Measurements from ENCODE around the gene ARAP2. TPM values are rescaled to one million over a fixed set of nuclear protein-coding genes. Genes with fewer than 3 reads are reported as not detected.

Gene ARAP2
- total RNA-seq, 1 donor from 2014 or later, result 40.1 TPM

GRCh38 chr4:36227913-36228312, 16.4 kb downstream of the ARAP2 start:
- Mint-ChIP-seq H3K9me3 (peaks cover 7% of the 10 kb centered on the region), H3K27ac (no peak overlapping the region), H3K27me3 (ENCODE audit: insufficient read depth) (no peaks in the 10 kb centered on the region), H3K4me3 (no peak overlapping the region), H3K4me1 (ENCODE audit: low read depth) (peaks cover 53% of the 10 kb centered on the region), H3K36me3 (ENCODE audit: low read depth) (peaks cover 42% of the 10 kb centered on the region)
- intact Hi-C loops (cut with micrococcal nuclease), result loop anchor here (2.0 kb wide), 1 partner anchor 17 kb away; no protein-coding TSS in a partner anchor
- DNase-seq (ENCODE audit: low spot score), result no peak

- no peaks in the 10 kb centered on the region for H3K9me3 Mint-ChIP-seq
- H3K4me3 Mint-ChIP-seq, result no peak overlapping the region
- intact Hi-C loops (cut with micrococcal nuclease), result loop anchor here (2.0 kb wide), 1 partner anchor 16 kb away; no protein-coding TSS in a partner anchor
- DNase-seq (ENCODE audit: low spot score), result no peak
- H3K27ac Mint-ChIP-seq, result no peak overlapping the region
- H3K27me3 Mint-ChIP-seq (ENCODE audit: insufficient read depth), result no peaks in the 10 kb centered on the region
- peaks cover 34% of the 10 kb centered on the region for H3K36me3 Mint-ChIP-seq (ENCODE audit: low read depth)
- H3K4me1 Mint-ChIP-seq (ENCODE audit: low read depth), result peaks cover 49% of the 10 kb centered on the region
These were observed 17.7 kb downstream of the ARAP2 start for GRCh38 chr4:36226430-36227227.

- H3K4me1 Mint-ChIP-seq (ENCODE audit: low read depth), result peaks cover 49% of the 10 kb centered on the region
- DNase-seq (ENCODE audit: low spot score), result no peak
- no peaks in the 10 kb centered on the region for H3K9me3 Mint-ChIP-seq
- H3K36me3 Mint-ChIP-seq (ENCODE audit: low read depth), result peaks cover 30% of the 10 kb centered on the region
- no peak overlapping the region for H3K4me3 Mint-ChIP-seq
- no peak overlapping the region for H3K27ac Mint-ChIP-seq
- intact Hi-C loops (cut with micrococcal nuclease), result no loop called here
- H3K27me3 Mint-ChIP-seq (ENCODE audit: insufficient read depth), result no peaks in the 10 kb centered on the region
These were observed 19.1 kb downstream of the ARAP2 start for GRCh38 chr4:36224972-36225903.

GRCh38 chr4:36222702-36223101, 21.6 kb downstream of the ARAP2 start:
- no peaks in the 10 kb centered on the region for H3K9me3 Mint-ChIP-seq
- H3K4me1 Mint-ChIP-seq (ENCODE audit: low read depth), result peaks cover 59% of the 10 kb centered on the region
- H3K4me3 Mint-ChIP-seq, result no peak overlapping the region
- DNase-seq (ENCODE audit: low spot score), result no peak
- no peaks in the 10 kb centered on the region for H3K27me3 Mint-ChIP-seq (ENCODE audit: insufficient read depth)
- intact Hi-C loops (cut with micrococcal nuclease), result no loop called here
- H3K36me3 Mint-ChIP-seq (ENCODE audit: low read depth), result peaks cover 38% of the 10 kb centered on the region
- no peak overlapping the region for H3K27ac Mint-ChIP-seq

- Mint-ChIP-seq H3K36me3 (ENCODE audit: low read depth) (peaks cover 30% of the 10 kb centered on the region), H3K27me3 (ENCODE audit: insufficient read depth) (no peaks in the 10 kb centered on the region), H3K4me1 (ENCODE audit: low read depth) (peaks cover 50% of the 10 kb centered on the region), H3K9me3 (no peaks in the 10 kb centered on the region), H3K27ac (no peak overlapping the region), H3K4me3 (no peak overlapping the region)
- DNase-seq (ENCODE audit: low spot score), result no peak
- intact Hi-C loops (cut with micrococcal nuclease), result no loop called here
These were observed 23.5 kb downstream of the ARAP2 start for GRCh38 chr4:36220776-36221175.

- Mint-ChIP-seq H3K27me3 (ENCODE audit: insufficient read depth) (no peaks in the 10 kb centered on the region), H3K36me3 (ENCODE audit: low read depth) (peaks cover 33% of the 10 kb centered on the region), H3K4me3 (no peak overlapping the region), H3K4me1 (ENCODE audit: low read depth) (peaks cover 51% of the 10 kb centered on the region), H3K27ac (peak overlapping the region; percentile 47), H3K9me3 (no peaks in the 10 kb centered on the region)
- intact Hi-C loops (cut with micrococcal nuclease), result loop anchor here (2.0 kb wide), 1 partner anchor 23 kb away; no protein-coding TSS in a partner anchor
- no peak for DNase-seq (ENCODE audit: low spot score)
These were observed 26.2 kb downstream of the ARAP2 start for GRCh38 chr4:36218121-36218520.

GRCh38 chr4:36215627-36216026, 28.7 kb downstream of the ARAP2 start:
- Mint-ChIP-seq H3K4me3 (no peak overlapping the region), H3K4me1 (ENCODE audit: low read depth) (peaks cover 53% of the 10 kb centered on the region), H3K27me3 (ENCODE audit: insufficient read depth) (no peaks in the 10 kb centered on the region), H3K36me3 (ENCODE audit: low read depth) (peaks cover 47% of the 10 kb centered on the region), H3K9me3 (no peaks in the 10 kb centered on the region), H3K27ac (no peak overlapping the region)
- DNase-seq (ENCODE audit: low spot score), result no peak
- intact Hi-C loops (cut with micrococcal nuclease), result no loop called here

- Mint-ChIP-seq H3K27me3 (ENCODE audit: insufficient read depth) (no peaks in the 10 kb centered on the region), H3K9me3 (no peaks in the 10 kb centered on the region), H3K4me1 (ENCODE audit: low read depth) (peaks cover 55% of the 10 kb centered on the region), H3K27ac (no peak overlapping the region), H3K36me3 (ENCODE audit: low read depth) (peaks cover 47% of the 10 kb centered on the region), H3K4me3 (no peak overlapping the region)
- intact Hi-C loops (cut with micrococcal nuclease), result loop anchor here (5.0 kb wide), 1 partner anchor 133 kb away; no protein-coding TSS in a partner anchor
- no peak for DNase-seq (ENCODE audit: low spot score)
These were observed 29.4 kb downstream of the ARAP2 start for GRCh38 chr4:36214735-36215485.

GRCh38 chr4:36213977-36214376, 30.3 kb downstream of the ARAP2 start:
- intact Hi-C loops (cut with micrococcal nuclease), result loop anchor here (5.0 kb wide), 1 partner anchor 132 kb away; no protein-coding TSS in a partner anchor
- no peaks in the 10 kb centered on the region for H3K9me3 Mint-ChIP-seq
- no peak overlapping the region for H3K27ac Mint-ChIP-seq
- no peak for DNase-seq (ENCODE audit: low spot score)
- H3K4me3 Mint-ChIP-seq, result no peak overlapping the region
- peaks cover 46% of the 10 kb centered on the region for H3K36me3 Mint-ChIP-seq (ENCODE audit: low read depth)
- H3K27me3 Mint-ChIP-seq (ENCODE audit: insufficient read depth), result no peaks in the 10 kb centered on the region
- H3K4me1 Mint-ChIP-seq (ENCODE audit: low read depth), result peaks cover 58% of the 10 kb centered on the region

- H3K9me3 Mint-ChIP-seq, result no peaks in the 10 kb centered on the region
- no peaks in the 10 kb centered on the region for H3K27me3 Mint-ChIP-seq (ENCODE audit: insufficient read depth)
- DNase-seq (ENCODE audit: low spot score), result no peak
- peaks cover 52% of the 10 kb centered on the region for H3K36me3 Mint-ChIP-seq (ENCODE audit: low read depth)
- H3K27ac Mint-ChIP-seq, result peak overlapping the region; percentile 37
- intact Hi-C loops (cut with micrococcal nuclease), result loop anchor here (2.0 to 5.0 kb wide), 3 partner anchors 16 to 129 kb away; no protein-coding TSS in a partner anchor
- no peak overlapping the region for H3K4me3 Mint-ChIP-seq
- H3K4me1 Mint-ChIP-seq (ENCODE audit: low read depth), result peaks cover 70% of the 10 kb centered on the region
These were observed 33.2 kb downstream of the ARAP2 start for GRCh38 chr4:36211084-36211483.

- no peak for DNase-seq (ENCODE audit: low spot score)
- peak overlapping the region; percentile 93 for H3K27ac Mint-ChIP-seq
- H3K4me1 Mint-ChIP-seq (ENCODE audit: low read depth), result peaks cover 71% of the 10 kb centered on the region
- intact Hi-C loops (cut with micrococcal nuclease), result loop anchor here (1.0 to 5.0 kb wide), 8 partner anchors 17 to 184 kb away; no protein-coding TSS in a partner anchor
- peak overlapping the region; percentile 57 for H3K4me3 Mint-ChIP-seq
- peaks cover 54% of the 10 kb centered on the region for H3K36me3 Mint-ChIP-seq (ENCODE audit: low read depth)
- H3K9me3 Mint-ChIP-seq, result no peaks in the 10 kb centered on the region
- H3K27me3 Mint-ChIP-seq (ENCODE audit: insufficient read depth), result no peaks in the 10 kb centered on the region
These were observed 34.2 kb downstream of the ARAP2 start for GRCh38 chr4:36209941-36210649.

Measured in activated T-helper 1 cell treated with anti-CD3 and anti-CD28 coated beads, Interleukin-12 subunit alpha, Interleukin-12 subunit beta, Interleukin-2, Interleukin-4 antibody, amounts not matched to agents 30 ng/mL and 10 ng/mL and 1 ng/mL, durations not matched to agents 14 hours and 24 hours and 36 hours (primary cell).